GM21723 (cell line): Measurements from ENCODE around the gene INHBA.

Source experiments
- ATAC-seq: cut with Tn5 transposase; IDR thresholded peaks from one replicate; pipeline ENCODE4 v1.9.1; 2021; ENCODE audit warnings: mild to moderate bottlenecking, moderate library complexity; ENCODE audit not compliant: unreplicated experiment

Gene INHBA

DNA sequence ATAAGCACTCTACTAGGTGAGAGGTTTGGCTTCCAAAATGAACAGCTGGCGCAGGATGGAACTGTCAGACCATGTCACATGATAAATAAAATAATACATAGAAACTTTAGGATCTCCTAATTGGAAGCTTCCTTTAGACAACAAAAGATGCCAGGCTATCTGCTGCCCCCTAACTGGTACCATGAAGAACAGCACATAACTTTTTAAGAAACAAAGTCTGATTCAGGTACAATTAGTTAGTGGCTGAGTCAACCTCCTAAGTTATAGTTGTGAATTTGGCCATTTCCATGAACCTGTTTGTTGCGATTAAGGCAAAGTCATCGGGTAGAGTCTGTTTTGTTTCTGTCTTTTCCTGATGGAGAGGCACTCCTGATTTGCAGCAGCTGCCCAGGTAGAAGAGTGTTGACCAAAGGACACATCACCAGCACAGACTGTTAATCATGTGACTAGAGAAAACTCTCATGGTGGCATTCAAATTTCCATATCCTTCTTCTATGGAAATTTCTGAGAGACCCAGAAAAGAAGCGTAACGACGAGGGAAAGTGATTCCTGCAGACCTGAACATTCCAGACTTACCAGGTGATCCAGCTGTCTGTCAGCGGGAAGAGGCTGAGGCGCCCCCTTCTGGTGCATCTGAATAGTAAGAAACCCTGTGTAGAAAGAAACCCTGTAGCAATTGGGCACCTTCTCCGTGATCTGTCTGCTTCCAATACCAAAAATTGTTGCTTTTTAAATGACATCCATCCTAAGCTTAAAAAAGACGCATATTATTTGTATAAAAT, 8.6 kb upstream of the INHBA start:
- no peak for ATAC-seq

- no peak for ATAC-seq
These were observed 7.9 kb upstream of the INHBA start for GRCh38 chr7:41710838-41711237.

DNA sequence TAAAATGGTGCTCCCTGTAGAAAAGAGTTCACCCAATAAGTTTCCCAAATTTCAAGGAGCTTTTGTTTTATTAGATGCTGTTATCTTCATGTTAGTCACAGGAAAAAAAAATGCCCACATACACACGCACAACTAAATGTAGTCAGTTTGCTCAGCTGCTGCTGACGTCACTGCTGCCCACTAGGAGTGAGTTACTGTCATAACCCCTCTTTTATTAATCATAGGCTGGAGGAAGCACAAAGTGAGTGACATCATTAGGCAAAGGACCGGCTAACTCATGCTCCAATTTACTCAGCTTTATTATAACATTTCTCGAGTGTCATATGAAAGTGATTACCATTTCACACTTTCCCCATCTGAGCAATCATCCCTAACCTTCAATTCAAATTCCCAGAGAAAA, 6.7 kb upstream of the INHBA start:
- no peak for ATAC-seq

DNA sequence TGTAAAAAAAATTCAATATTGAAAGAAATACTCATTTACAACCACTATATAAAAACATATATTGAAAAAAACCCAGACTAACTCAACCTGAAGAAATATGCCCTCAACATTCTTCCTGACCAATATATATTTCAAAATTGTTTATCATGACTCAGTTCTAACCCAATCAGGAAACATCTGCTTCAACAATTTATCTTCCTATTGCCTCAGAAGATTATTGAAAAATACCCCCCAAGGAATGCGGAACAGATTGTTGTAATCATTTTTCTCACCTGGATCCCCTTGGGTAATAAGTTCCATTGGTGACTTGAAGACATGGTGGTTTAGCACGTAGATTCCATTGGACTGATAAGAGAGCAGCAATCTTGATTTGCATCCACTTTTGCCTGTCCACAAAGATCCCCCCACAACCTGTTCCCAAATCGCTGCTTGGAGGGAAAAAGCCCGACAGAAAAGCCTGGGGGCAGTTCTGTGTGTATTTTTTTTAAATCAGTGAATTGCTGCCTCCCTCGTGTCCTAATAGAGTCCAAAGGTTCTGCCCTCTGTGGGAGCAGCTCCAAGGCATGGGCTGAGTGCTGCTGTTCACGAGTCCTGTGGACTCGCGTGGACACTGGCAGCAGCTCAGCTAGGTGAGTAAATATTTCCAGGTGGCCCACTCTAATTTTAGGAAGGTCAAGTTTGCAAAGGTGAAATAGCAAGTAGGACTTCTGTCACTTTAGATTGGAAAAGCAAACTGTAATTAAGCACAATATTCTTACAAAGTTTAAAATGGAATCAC, 5.9 kb upstream of the INHBA start:
- no peak for ATAC-seq

DNA sequence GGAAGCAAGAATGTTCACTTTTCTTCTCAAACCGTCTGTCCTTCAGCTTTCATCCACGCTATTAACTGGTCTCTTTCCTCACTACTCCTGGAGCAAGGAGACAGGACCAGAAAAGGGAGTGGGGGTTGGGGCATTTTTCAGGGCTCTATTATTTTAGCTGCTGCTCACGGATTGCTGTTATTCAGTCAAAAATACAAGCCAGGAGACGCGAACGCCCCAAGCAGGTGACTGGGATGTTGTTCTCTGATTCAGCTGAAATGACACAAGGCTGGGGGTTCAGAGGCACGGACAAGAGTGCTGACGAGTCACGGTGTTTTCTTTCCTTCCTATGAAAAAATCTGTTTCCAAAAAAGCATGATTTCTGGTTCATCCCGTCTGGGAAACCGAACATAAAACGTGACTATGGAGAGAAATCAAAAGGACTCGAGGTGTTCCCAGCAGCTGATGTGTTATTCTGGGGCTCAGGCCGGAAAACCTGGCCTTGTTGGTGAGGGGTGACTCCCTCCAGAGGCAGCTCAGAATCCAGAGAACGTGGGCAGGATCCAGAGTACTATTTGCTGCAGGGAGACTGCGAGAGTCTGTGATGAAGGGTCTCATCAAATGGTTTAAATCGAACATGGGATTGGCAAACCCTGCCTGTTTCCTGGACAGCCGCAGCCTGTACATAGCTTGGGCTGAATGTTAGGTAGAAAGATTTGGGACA, 3.5 kb upstream of the INHBA start:
- no peak for ATAC-seq

GRCh38 chr7:41705109-41705901, 2.4 kb upstream of the INHBA start:
- peak; percentile 97 for ATAC-seq

GRCh38 chr7:41701068-41701941, 1.6 kb downstream of the INHBA start:
- no peak for ATAC-seq

DNA sequence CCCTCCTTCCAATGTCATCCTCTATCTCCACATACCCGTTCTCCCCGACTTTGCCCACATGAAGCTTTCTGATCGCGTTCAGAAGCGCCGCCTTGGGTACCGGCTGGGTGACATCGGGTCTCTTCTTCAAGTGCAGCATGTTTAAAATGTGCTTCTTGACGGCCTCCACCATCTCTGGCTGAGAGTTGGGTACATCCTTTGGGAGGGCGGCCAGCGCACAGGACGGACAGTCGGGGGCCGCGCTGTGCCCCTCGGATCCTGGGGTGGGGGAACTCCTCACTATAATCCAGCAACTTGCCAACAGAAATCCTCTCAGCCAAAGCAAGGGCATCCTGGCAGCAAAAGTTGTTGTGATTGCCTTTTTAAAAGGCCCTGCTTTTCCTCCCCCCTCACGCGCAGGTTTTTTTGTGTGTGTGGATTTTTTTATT, 2.8 kb downstream of the INHBA start:
- ATAC-seq = no peak

DNA sequence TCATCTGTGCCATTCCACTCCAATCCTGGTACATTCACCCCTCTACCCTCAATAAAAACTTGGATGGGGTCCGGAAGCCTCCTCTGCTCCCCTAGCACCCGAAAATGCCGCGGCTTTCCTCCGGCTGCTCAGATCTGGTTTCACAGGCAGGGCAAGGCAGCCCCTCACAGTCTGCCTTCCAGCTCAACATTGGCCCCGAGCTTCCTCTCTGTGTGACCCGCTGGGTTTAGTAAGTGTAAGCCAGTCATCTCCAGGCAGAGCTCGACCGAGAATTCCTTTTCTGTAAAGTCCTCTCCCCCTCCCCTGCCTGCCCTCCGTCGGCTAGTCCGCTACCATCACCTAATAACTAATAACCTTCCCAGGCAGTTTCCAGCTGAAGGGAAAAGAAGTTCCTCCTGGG, 3.4 kb downstream of the INHBA start:
- no peak for ATAC-seq

GRCh38 chr7:41698726-41699125, 4.2 kb downstream of the INHBA start:
- no peak for ATAC-seq

- ATAC-seq = no peak
These were observed 4.8 kb downstream of the INHBA start for GRCh38 chr7:41698114-41698513.

- peak; percentile 65 for ATAC-seq
These were observed 6.5 kb downstream of the INHBA start for GRCh38 chr7:41696323-41696916.

GRCh38 chr7:41695661-41696322, 7.1 kb downstream of the INHBA start:
- no peak for ATAC-seq

DNA sequence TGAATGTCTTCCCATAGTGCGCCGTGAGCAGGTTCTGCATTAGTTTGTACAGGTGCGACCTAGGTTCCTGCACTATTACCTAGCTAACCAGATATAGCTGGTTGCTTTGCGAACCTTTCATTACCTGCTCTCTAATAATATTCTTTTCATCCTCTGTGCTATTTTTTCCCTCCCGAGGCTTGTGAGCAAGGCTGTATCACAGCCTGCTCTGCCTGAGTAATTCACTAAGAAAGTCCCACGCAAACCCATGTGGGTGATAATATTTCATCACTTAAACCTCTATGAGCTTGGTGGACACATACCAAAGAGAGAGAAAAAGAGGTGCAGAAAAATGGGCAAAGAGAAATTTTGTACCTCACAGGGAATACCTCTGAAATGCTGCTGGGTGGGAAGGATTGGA, 8.4 kb downstream of the INHBA start:
- no peak for ATAC-seq

DNA sequence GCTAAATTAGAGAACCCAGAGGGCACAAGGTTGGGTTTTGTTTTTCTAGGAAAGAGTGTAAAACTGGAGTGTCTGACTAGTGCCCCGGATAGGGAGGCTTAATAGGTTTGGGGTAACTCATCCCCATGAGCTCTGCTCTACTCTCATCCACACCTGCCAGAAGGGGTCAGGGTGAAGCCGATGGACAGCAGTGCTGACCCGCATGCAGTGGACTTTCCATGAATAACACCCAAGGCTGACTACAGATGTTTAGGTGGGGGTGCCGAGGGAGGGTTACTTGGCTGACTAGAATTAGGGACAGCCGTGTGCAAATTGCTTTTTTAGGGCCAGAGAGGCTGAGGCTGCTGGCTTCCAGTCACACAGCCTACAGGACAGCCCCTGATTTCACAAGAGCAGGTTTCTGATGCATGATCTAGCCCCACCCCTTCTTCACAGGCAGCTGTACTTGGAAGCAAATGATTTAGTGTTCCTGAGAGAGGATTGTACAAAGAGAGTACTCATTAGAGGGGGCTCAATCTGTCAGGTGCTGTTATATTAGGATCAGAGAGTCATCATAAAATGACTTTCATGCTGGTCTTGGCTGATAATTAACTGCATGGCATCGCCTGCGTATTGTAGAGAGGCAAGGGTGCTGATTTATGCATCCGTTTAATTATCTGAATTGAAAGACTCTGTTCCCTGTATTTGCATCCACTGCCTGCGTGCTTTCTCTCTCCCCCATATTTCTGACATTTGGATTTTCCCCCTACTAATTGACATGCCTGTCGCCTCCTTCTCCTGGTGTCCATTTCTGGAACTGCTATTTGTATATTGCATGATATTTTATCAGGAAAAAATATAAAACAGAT, 9.5 kb downstream of the INHBA start:
- ATAC-seq = no peak

- no peak for ATAC-seq
These were observed 10.6 kb downstream of the INHBA start for GRCh38 chr7:41692251-41692650.

GRCh38 chr7:41691286-41692190, 11.4 kb downstream of the INHBA start:
- ATAC-seq = no peak
